Mesothelial cell of epicardium (in vitro differentiated cells): ENCODE measurements around the gene CROCC2. TPM values are rescaled to one million over a fixed set of nuclear protein-coding genes. Genes with fewer than 3 reads are reported as not detected.

Experiments
- DNase-seq, 2 experiments: peaks; one replicate each; pipeline ENCODE4 v3.0.0; 2021; ENCODE audit warnings: low spot score in 2 of 2; ENCODE audit not compliant: unreplicated experiment in 2 of 2
- H3K27ac Mint-ChIP-seq: 2 replicates; pipeline ENCODE4 v1.8.0; 2021; ENCODE audit warnings: mixed read lengths
- H3K27me3 Mint-ChIP-seq: 2 replicates; pipeline ENCODE4 v1.8.0; 2021; ENCODE audit warnings: low read depth, mixed read lengths
- H3K36me3 Mint-ChIP-seq: 2 replicates; pipeline ENCODE4 v1.8.0; 2021; ENCODE audit warnings: mixed read lengths
- H3K4me1 Mint-ChIP-seq: 2 replicates; pipeline ENCODE4 v1.8.0; 2021; ENCODE audit warnings: mixed read lengths
- H3K4me3 Mint-ChIP-seq: 2 replicates; pipeline ENCODE4 v1.8.0; 2021; ENCODE audit warnings: mild to moderate bottlenecking, moderate library complexity, mixed read lengths
- H3K9me3 Mint-ChIP-seq: 2 replicates; pipeline ENCODE4 v1.8.0; 2021; ENCODE audit warnings: mixed read lengths
- CTCF ChIP-seq: fragments of 200-600 bp; sonication (generic); IDR thresholded peaks from one replicate; pipeline ENCODE4 v1.5.0; 2021; ENCODE audit warnings: antibody characterized with exemption; ENCODE audit not compliant: unreplicated experiment
- total RNA-seq: library from RNA; stranded (reverse); gene quantifications from 3 replicates; pipeline ENCODE4 v1.2.1, GENCODE V29; 2021

The CROCC2 gene
- total RNA-seq, 1 donor from 2014 or later, result 0.16 TPM

- Mint-ChIP-seq H3K4me1 (no peaks in the 10 kb centered on the region), H3K36me3 (no peaks in the 10 kb centered on the region), H3K4me3 (no peak overlapping the region), H3K9me3 (no peaks in the 10 kb centered on the region), H3K27ac (no peak overlapping the region), H3K27me3 (no peaks in the 10 kb centered on the region)
- DNase-seq, result no peak
- TF ChIP-seq CTCF, result no peak
Observed at GRCh38 chr2:240875228-240876034, 30.7 kb upstream of the CROCC2 start.

- Mint-ChIP-seq H3K9me3 (no peaks in the 10 kb centered on the region), H3K4me3 (no peak overlapping the region), H3K27ac (no peak overlapping the region), H3K36me3 (no peaks in the 10 kb centered on the region), H3K4me1 (no peaks in the 10 kb centered on the region), H3K27me3 (no peaks in the 10 kb centered on the region)
- no peak for TF ChIP-seq CTCF
- DNase-seq, result no peak
Observed at GRCh38 chr2:240876035-240876474, 30.1 kb upstream of the CROCC2 start.

GRCh38 chr2:240876475-240877251, 29.5 kb upstream of the CROCC2 start:
- Mint-ChIP-seq H3K36me3 (no peaks in the 10 kb centered on the region), H3K4me3 (no peak overlapping the region), H3K27ac (no peak overlapping the region), H3K9me3 (no peaks in the 10 kb centered on the region), H3K4me1 (no peaks in the 10 kb centered on the region), H3K27me3 (no peaks in the 10 kb centered on the region)
- TF ChIP-seq CTCF, result no peak
- DNase-seq, result no peak

- Mint-ChIP-seq H3K27ac (no peak overlapping the region), H3K4me1 (no peaks in the 10 kb centered on the region), H3K4me3 (no peak overlapping the region), H3K36me3 (no peaks in the 10 kb centered on the region), H3K27me3 (no peaks in the 10 kb centered on the region), H3K9me3 (no peaks in the 10 kb centered on the region)
- no peak for TF ChIP-seq CTCF
- no peak for DNase-seq
Observed at GRCh38 chr2:240877460-240878340, 28.4 kb upstream of the CROCC2 start.

- Mint-ChIP-seq H3K4me1 (no peaks in the 10 kb centered on the region), H3K4me3 (no peak overlapping the region), H3K36me3 (no peaks in the 10 kb centered on the region), H3K27me3 (no peaks in the 10 kb centered on the region), H3K9me3 (no peaks in the 10 kb centered on the region), H3K27ac (no peak overlapping the region)
- no peak for TF ChIP-seq CTCF
- no peak for DNase-seq
Observed at GRCh38 chr2:240878341-240878936, 27.7 kb upstream of the CROCC2 start.
